GM21786 (cell line): Measurements from ENCODE around the gene NINL.
"Not testable (repeated sequence)": the region's sequence is repeated elsewhere in the genome, so short reads cannot be mapped to it uniquely, and the experiment has no call there.

Experiments used
- ATAC-seq: cut with Tn5 transposase; IDR thresholded peaks from one replicate; pipeline ENCODE4 v1.9.1; 2021; ENCODE audit not compliant: unreplicated experiment

The NINL gene

GRCh38 chr20:25504366-25505135 is 80.8 kb downstream of the NINL start:
- ATAC-seq = no peak

- ATAC-seq = no peak
Measured at GRCh38 chr20:25503936-25504335, 81.4 kb downstream of the NINL start.

- not testable (repeated sequence) for ATAC-seq
Measured at GRCh38 chr20:25503051-25503639, 82.2 kb downstream of the NINL start.

GRCh38 chr20:25500880-25501351 is 84.4 kb downstream of the NINL start:
- ATAC-seq = no peak

- ATAC-seq = no peak
Measured at GRCh38 chr20:25499855-25500434, 85.4 kb downstream of the NINL start.

- no peak for ATAC-seq
Measured at GRCh38 chr20:25499031-25499430, 86.3 kb downstream of the NINL start.

GRCh38 chr20:25498280-25498606 is 87.1 kb downstream of the NINL start:
- ATAC-seq = no peak

- ATAC-seq = no peak
Measured at GRCh38 chr20:25497586-25498279, 87.6 kb downstream of the NINL start.

- no peak for ATAC-seq
Measured at GRCh38 chr20:25496968-25497401, 88.3 kb downstream of the NINL start.

- no peak for ATAC-seq
Measured at GRCh38 chr20:25496165-25496967, 89.0 kb downstream of the NINL start.

- no peak for ATAC-seq
Measured at GRCh38 chr20:25495189-25495824, 90.0 kb downstream of the NINL start.

- ATAC-seq = no peak
Measured at GRCh38 chr20:25494506-25495188, 90.7 kb downstream of the NINL start.

- no peak for ATAC-seq
Measured at GRCh38 chr20:25493748-25494505, 91.4 kb downstream of the NINL start.

GRCh38 chr20:25493137-25493536 is 92.2 kb downstream of the NINL start:
- ATAC-seq = no peak

- no peak for ATAC-seq
Measured at GRCh38 chr20:25491446-25492038, 93.8 kb downstream of the NINL start.

GRCh38 chr20:25490656-25491445 is 94.5 kb downstream of the NINL start:
- no peak for ATAC-seq

- no peak for ATAC-seq
Measured at GRCh38 chr20:25489221-25489871, 96.0 kb downstream of the NINL start.
